Loucy (cell line): ENCODE data around the gene RBM20.

Experiments used
- H2AFZ ChIP-seq: fragments of 200-600 bp; sonication (generic); 2 replicates; pipeline ENCODE4 v1.6.0; 2016; ENCODE audit warnings: antibody characterized with exemption, mild to moderate bottlenecking, low read length, moderate library complexity
- H3F3A ChIP-seq: fragments of 200-600 bp; 2 replicates; pipeline ENCODE4 v1.6.0; 2016; ENCODE audit warnings: antibody characterized with exemption, low read depth, mild to moderate bottlenecking
- H3K27me3 ChIP-seq: fragments of 200-600 bp; sonication (generic); 2 replicates; pipeline ENCODE4 v1.6.1; 2014; ENCODE audit warnings: low read length, mild to moderate bottlenecking; ENCODE audit not compliant: insufficient read depth, poor library complexity, severe bottlenecking
- H3K36me3 ChIP-seq: fragments of 200-600 bp; sonication (generic); 2 replicates; pipeline ENCODE4 v1.6.1; 2016; ENCODE audit warnings: low read length; ENCODE audit not compliant: insufficient read depth
- H3K4me1 ChIP-seq: fragments of 200-600 bp; sonication (generic); 2 replicates; pipeline ENCODE4 v1.5.1; 2014; ENCODE audit warnings: low read length, mild to moderate bottlenecking; ENCODE audit not compliant: insufficient read depth, poor library complexity, severe bottlenecking
- H3K4me2 ChIP-seq: fragments of 200-600 bp; sonication (generic); 2 replicates; pipeline ENCODE4 v1.6.0; 2014; ENCODE audit warnings: antibody characterized with exemption, low read length, low read depth, mild to moderate bottlenecking; ENCODE audit not compliant: poor library complexity, severe bottlenecking
- H3K4me3 ChIP-seq: fragments of 200-600 bp; sonication (generic); 2 replicates; pipeline ENCODE4 v1.5.1; 2014; ENCODE audit warnings: low read length, mild to moderate bottlenecking, mixed read lengths; ENCODE audit not compliant: poor library complexity, severe bottlenecking
- H3K79me2 ChIP-seq: fragments of 200-600 bp; sonication (generic); 2 replicates; pipeline ENCODE4 v1.6.1; 2014; ENCODE audit warnings: low read length; ENCODE audit not compliant: insufficient read depth
- H3K9ac ChIP-seq: fragments of 200-600 bp; sonication (generic); 2 replicates; pipeline ENCODE4 v1.6.0; 2014; ENCODE audit warnings: mild to moderate bottlenecking, low read depth, low read length, moderate library complexity; ENCODE audit not compliant: poor library complexity, severe bottlenecking
- H3K9me2 ChIP-seq: fragments of 200-600 bp; sonication (generic); replicated peaks from 2 replicates; pipeline ENCODE4 v1.6.1; 2016; ENCODE audit warnings: low read depth, low read length, mixed read lengths
- H3K9me3 ChIP-seq: fragments of 200-600 bp; sonication (generic); 2 replicates; pipeline ENCODE4 v1.6.1; 2014; ENCODE audit warnings: mild to moderate bottlenecking, antibody characterized with exemption, low read length, low read depth; ENCODE audit not compliant: insufficient read depth
- H4K20me1 ChIP-seq: fragments of 200-600 bp; sonication (generic); 2 replicates; pipeline ENCODE4 v1.6.0; 2014; ENCODE audit warnings: antibody characterized with exemption, low read length, mild to moderate bottlenecking; ENCODE audit not compliant: insufficient read depth, poor library complexity, severe bottlenecking
- CTCF ChIP-seq: fragments of 200-600 bp; sonication (generic); conservative IDR thresholded peaks from 2 replicates; pipeline ENCODE4 v1.5.1; 2014; ENCODE audit warnings: mild to moderate bottlenecking, antibody characterized with exemption, low read length
- EZH2phosphoT487 ChIP-seq: fragments of 200-600 bp; IDR thresholded peaks from 2 replicates; pipeline ENCODE4 v1.6.1; 2018; ENCODE audit warnings: antibody characterized with exemption, mild to moderate bottlenecking, moderate library complexity, borderline replicate concordance

RBM20 gene

GRCh38 chr10:110780704-110781103 lies 136.6 kb downstream of the RBM20 start:
- no peaks in the 10 kb centered on the region for H3K27me3 ChIP-seq
- no peaks in the 10 kb centered on the region for H3K79me2 ChIP-seq
- TF ChIP-seq CTCF (no peak), EZH2phosphoT487 (no peak)
- no peaks in the 10 kb centered on the region for H3F3A ChIP-seq
- no peaks in the 10 kb centered on the region for H4K20me1 ChIP-seq
- H3K4me2 ChIP-seq = no peak overlapping the region
- H3K9ac ChIP-seq = no peak overlapping the region
- no peaks in the 10 kb centered on the region for H3K9me3 ChIP-seq
- H3K36me3 ChIP-seq = no peaks in the 10 kb centered on the region
- H3K4me3 ChIP-seq = no peak overlapping the region
- H2AFZ ChIP-seq = no peak overlapping the region
- no peaks in the 10 kb centered on the region for H3K4me1 ChIP-seq
- H3K9me2 ChIP-seq = no peaks in the 10 kb centered on the region

GRCh38 chr10:110781139-110781538 lies 137.0 kb downstream of the RBM20 start:
- no peaks in the 10 kb centered on the region for H3K9me2 ChIP-seq
- no peaks in the 10 kb centered on the region for H3K9me3 ChIP-seq
- H3K27me3 ChIP-seq = no peaks in the 10 kb centered on the region
- no peak overlapping the region for H3K4me3 ChIP-seq
- H2AFZ ChIP-seq = no peak overlapping the region
- H3F3A ChIP-seq = no peaks in the 10 kb centered on the region
- no peak overlapping the region for H3K9ac ChIP-seq
- H4K20me1 ChIP-seq = no peaks in the 10 kb centered on the region
- H3K4me2 ChIP-seq = no peak overlapping the region
- no peak for TF ChIP-seq CTCF
- no peak for TF ChIP-seq EZH2phosphoT487
- H3K36me3 ChIP-seq = no peaks in the 10 kb centered on the region
- H3K79me2 ChIP-seq = no peaks in the 10 kb centered on the region
- no peaks in the 10 kb centered on the region for H3K4me1 ChIP-seq

GRCh38 chr10:110782616-110783015 lies 138.5 kb downstream of the RBM20 start:
- Histone ChIP-seq H3K4me1 (no peaks in the 10 kb centered on the region), H3F3A (no peaks in the 10 kb centered on the region), H3K79me2 (no peaks in the 10 kb centered on the region), H3K36me3 (no peaks in the 10 kb centered on the region), H2AFZ (no peak overlapping the region), H3K9me3 (no peaks in the 10 kb centered on the region), H3K9me2 (no peaks in the 10 kb centered on the region), H3K9ac (no peak overlapping the region), H4K20me1 (no peaks in the 10 kb centered on the region), H3K4me2 (no peak overlapping the region), H3K4me3 (no peak overlapping the region), H3K27me3 (no peaks in the 10 kb centered on the region)
- TF ChIP-seq CTCF (no peak), EZH2phosphoT487 (no peak)
